Measurements from ENCODE around the gene KCNE5.
"Not testable (repeated sequence)": the region's sequence is repeated elsewhere in the genome, so short reads cannot be mapped to it uniquely, and the experiment has no call there.

The KCNE5 gene

DNA sequence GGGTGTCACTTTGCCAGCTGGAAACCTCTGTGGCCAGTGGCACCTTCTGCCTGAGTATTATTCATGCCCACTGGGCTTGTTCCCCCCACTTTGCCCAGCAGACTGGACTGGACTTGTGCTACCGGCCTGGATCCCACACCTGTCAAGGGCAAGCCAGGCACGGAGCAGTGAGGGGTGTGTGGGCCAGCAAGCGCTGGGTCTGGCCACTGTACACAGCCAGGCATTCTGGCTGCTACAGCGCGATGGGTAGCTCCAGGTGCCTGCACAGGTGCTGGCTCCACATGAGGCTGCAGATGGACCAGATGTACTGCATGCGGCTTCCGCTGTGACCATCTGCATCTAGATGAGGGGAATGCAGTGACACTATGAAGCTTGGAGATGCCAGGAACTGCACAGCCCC, 39.5 kb downstream of the KCNE5 start:
- no peak for TF ChIP-seq CTCF (IDR thresholded peaks at IDR 0.05; ENCODE audit: insufficient read depth, low read length, poor library complexity, severe bottlenecking)
- Histone ChIP-seq H3K36me3 (ENCODE audit: control insufficient read depth, insufficient read depth, low read length) (no peaks in the 10 kb centered on the region), H3K27me3 (replicated peaks; ENCODE audit: control insufficient read depth, insufficient read depth, low read length) (no peaks in the 10 kb centered on the region), H3K4me3 (replicated peaks; ENCODE audit: low read depth, low read length) (no peak overlapping the region)
- DNase-seq (ENCODE audit: extremely low read depth, insufficient read length) = no peak

DNA sequence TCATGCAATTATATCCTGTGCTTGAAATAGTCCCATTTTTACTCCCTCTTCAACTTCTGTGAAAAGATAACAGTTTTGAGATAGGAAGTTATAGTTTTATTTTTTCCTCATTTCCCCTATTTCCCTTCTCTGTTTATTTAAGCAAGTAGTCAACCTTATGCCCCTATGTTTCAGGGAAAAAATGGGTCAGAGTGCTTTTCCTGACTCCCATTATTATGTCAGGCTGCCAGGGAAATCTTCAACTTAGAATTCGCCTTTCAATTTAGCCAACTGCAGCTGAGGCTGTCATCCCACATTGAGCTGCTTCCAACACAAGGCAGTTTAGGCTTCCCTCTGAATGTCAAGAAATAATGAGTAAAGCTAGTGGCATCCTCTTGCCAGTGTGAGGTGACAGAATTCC, 46.1 kb downstream of the KCNE5 start:
- no peaks in the 10 kb centered on the region for H3K36me3 ChIP-seq (ENCODE audit: control insufficient read depth, insufficient read depth, low read length)
- TF ChIP-seq CTCF (IDR thresholded peaks at IDR 0.05; ENCODE audit: insufficient read depth, low read length, poor library complexity, severe bottlenecking) = no peak
- H3K27me3 ChIP-seq (replicated peaks; ENCODE audit: control insufficient read depth, insufficient read depth, low read length) = no peaks in the 10 kb centered on the region
- no peak for DNase-seq (ENCODE audit: extremely low read depth, insufficient read length)
- no peak overlapping the region for H3K4me3 ChIP-seq (replicated peaks; ENCODE audit: low read depth, low read length)

DNA sequence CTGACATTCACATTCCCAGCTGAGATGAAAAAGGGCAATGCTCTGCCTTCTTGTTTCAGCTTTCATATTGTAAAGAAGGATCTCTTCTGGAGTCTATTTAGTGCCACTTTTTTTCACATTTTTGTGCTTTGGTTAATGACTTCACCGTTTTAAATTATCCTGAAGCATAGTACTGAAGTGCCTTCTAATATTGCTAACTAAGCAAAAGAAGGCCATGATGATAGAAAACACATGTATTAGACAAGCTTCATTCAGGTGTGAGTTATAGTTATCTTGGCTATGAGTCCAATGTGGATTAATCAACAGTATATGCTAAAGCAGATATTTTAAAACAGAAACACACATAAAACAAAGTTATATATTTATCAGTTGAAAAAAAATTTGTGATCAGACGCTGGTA, 47.9 kb downstream of the KCNE5 start:
- no peaks in the 10 kb centered on the region for H3K36me3 ChIP-seq (ENCODE audit: control insufficient read depth, insufficient read depth, low read length)
- H3K27me3 ChIP-seq (replicated peaks; ENCODE audit: control insufficient read depth, insufficient read depth, low read length) = no peaks in the 10 kb centered on the region
- DNase-seq (ENCODE audit: extremely low read depth, insufficient read length) = no peak
- H3K4me3 ChIP-seq (replicated peaks; ENCODE audit: low read depth, low read length) = no peak overlapping the region
- TF ChIP-seq CTCF (IDR thresholded peaks at IDR 0.05; ENCODE audit: insufficient read depth, low read length, poor library complexity, severe bottlenecking) = no peak

DNA sequence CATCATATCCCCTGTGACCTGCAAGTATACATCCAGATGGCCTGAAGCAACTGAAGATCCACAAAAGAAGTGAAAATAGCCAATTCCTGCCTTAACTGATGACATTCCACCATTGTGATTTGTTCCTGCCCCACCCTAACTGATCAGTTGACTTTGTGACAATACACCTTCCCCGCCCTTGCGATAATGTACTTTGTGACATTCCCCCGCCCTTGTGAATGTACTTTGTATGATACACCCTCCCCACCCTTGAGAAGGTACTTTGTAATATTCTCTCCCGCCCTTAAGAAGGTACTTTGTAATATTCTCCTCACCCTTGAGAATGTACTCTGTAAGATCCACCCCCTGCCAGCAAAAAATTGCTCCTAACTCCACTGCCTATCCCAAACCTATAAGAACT, 48.9 kb downstream of the KCNE5 start:
- not testable (repeated sequence) for DNase-seq (ENCODE audit: extremely low read depth, insufficient read length); H3K4me3 ChIP-seq (replicated peaks; ENCODE audit: low read depth, low read length)

More for the DNA sequence above, 48.9 kb downstream of the KCNE5 start:
- H3K36me3 ChIP-seq (ENCODE audit: control insufficient read depth, insufficient read depth, low read length); H3K27me3 ChIP-seq (replicated peaks; ENCODE audit: control insufficient read depth, insufficient read depth, low read length): not testable (repeated sequence)
